Liver (tissue), 9 donors: ENCODE results near the gene GSTA3. TPM values are rescaled to one million over a fixed set of nuclear protein-coding genes. Genes with fewer than 3 reads are reported as not detected.

Experiments
- DNase-seq: peaks from one replicate; pipeline ENCODE4 v3.0.0-alpha.2; 2017; ENCODE audit warnings: low spot score
- H3K27ac ChIP-seq, 2 donors: one replicate each; pipeline ENCODE4 v1.7.0; 2013; ENCODE audit warnings: inconsistent platforms in 2 of 2, low read length in 2 of 2, control low read depth in 1 of 2, low read depth in 1 of 2, mild to moderate bottlenecking in 1 of 2
- H3K27me3 ChIP-seq, 4 donors: one replicate each; pipeline versions ENCODE4 v1.6.1 to v1.7.0; 2013; ENCODE audit warnings: low read length in 3 of 4, inconsistent platforms in 1 of 4, mild to moderate bottlenecking in 1 of 4, moderate library complexity in 1 of 4; ENCODE audit not compliant: control insufficient read depth in 4 of 4, insufficient read depth in 4 of 4
- H3K36me3 ChIP-seq, 4 donors: one replicate each; pipeline versions ENCODE4 v1.6.1 to v1.7.0; 2013; ENCODE audit warnings: low read length in 3 of 4, mild to moderate bottlenecking in 3 of 4, low read depth in 1 of 4, moderate library complexity in 1 of 4; ENCODE audit not compliant: control insufficient read depth in 4 of 4, insufficient read depth in 3 of 4
- H3K4me1 ChIP-seq, 4 donors: one replicate each; pipeline versions ENCODE4 v1.6.1 to v1.7.0; 2013; ENCODE audit warnings: low read length in 3 of 4, mild to moderate bottlenecking in 3 of 4, moderate library complexity in 1 of 4; ENCODE audit not compliant: control insufficient read depth in 4 of 4, insufficient read depth in 4 of 4
- H3K4me3 ChIP-seq, 3 donors: one replicate each; pipeline versions ENCODE4 v1.6.1 to v1.7.0; 2013; ENCODE audit warnings: low read length in 3 of 3, control low read depth in 1 of 3, low read depth in 1 of 3, mild to moderate bottlenecking in 1 of 3
- H3K9ac ChIP-seq, 2 donors: one replicate each; pipeline ENCODE4 v1.7.0; 2013; ENCODE audit warnings: low read length in 2 of 2, mild to moderate bottlenecking in 2 of 2, moderate library complexity in 2 of 2, control low read depth in 1 of 2, low read depth in 1 of 2
- H3K9me3 ChIP-seq, 4 donors: one replicate each; pipeline versions ENCODE4 v1.6.1 to v1.7.0; 2013; ENCODE audit warnings: low read length in 3 of 4; ENCODE audit not compliant: control insufficient read depth in 4 of 4
- ATF3 ChIP-seq: IDR thresholded peaks from 2 replicates; pipeline ENCODE4 v1.6.1; 2016; ENCODE audit warnings: antibody characterized with exemption
- CTCF ChIP-seq: fragments of 150-350 bp; IDR thresholded peaks from 2 replicates; pipeline ENCODE4 v1.5.1; 2017; ENCODE audit warnings: improper control_type of control experiment, low read depth, low read length; ENCODE audit not compliant: missing input control
- EGR1 ChIP-seq, 2 donors: IDR thresholded peaks; 2 replicates each; pipeline ENCODE4 v1.6.1; 2016 to 2018; ENCODE audit warnings: antibody characterized with exemption in 2 of 2, low read depth in 2 of 2
- FOXA2 ChIP-seq: IDR thresholded peaks from 2 replicates; pipeline ENCODE4 v1.6.1; 2016; ENCODE audit warnings: antibody characterized with exemption
- GABPA ChIP-seq, 2 donors: IDR thresholded peaks in 1 of 2; conservative IDR thresholded peaks in 1 of 2; 2 replicates each; pipeline ENCODE4 v1.6.1; 2016; ENCODE audit warnings: antibody characterized with exemption in 2 of 2, mild to moderate bottlenecking in 1 of 2, moderate library complexity in 1 of 2
- HNF4A ChIP-seq, 2 donors: conservative IDR thresholded peaks; 2 replicates each; pipeline ENCODE4 v1.6.1; 2016; ENCODE audit warnings: antibody characterized with exemption in 2 of 2, mild to moderate bottlenecking in 2 of 2
- HNF4G ChIP-seq: IDR thresholded peaks from 2 replicates; pipeline ENCODE4 v1.6.1; 2016; ENCODE audit warnings: antibody characterized with exemption
- JUND ChIP-seq, 2 donors: IDR thresholded peaks; 2 replicates each; pipeline ENCODE4 v1.6.1; 2016; ENCODE audit warnings: antibody characterized with exemption in 2 of 2
- MAX ChIP-seq: IDR thresholded peaks from 2 replicates; pipeline ENCODE4 v1.6.1; 2016; ENCODE audit warnings: antibody characterized with exemption
- NR2F2 ChIP-seq: IDR thresholded peaks from 2 replicates; pipeline ENCODE4 v1.6.1; 2016; ENCODE audit warnings: antibody characterized with exemption
- RAD21 ChIP-seq, 2 donors: IDR thresholded peaks; 2 replicates each; pipeline ENCODE4 v1.6.1; 2016; ENCODE audit warnings: antibody characterized with exemption in 2 of 2, mild to moderate bottlenecking in 2 of 2
- REST ChIP-seq: IDR thresholded peaks from 2 replicates; pipeline ENCODE4 v1.6.1; 2016; ENCODE audit warnings: antibody characterized with exemption, mild to moderate bottlenecking
- RXRA ChIP-seq, 2 donors: IDR thresholded peaks; 2 replicates each; pipeline ENCODE4 v1.6.1; 2017 to 2018; ENCODE audit warnings: antibody characterized with exemption in 2 of 2, mild to moderate bottlenecking in 1 of 2
- SP1 ChIP-seq: IDR thresholded peaks from 2 replicates; pipeline ENCODE4 v1.6.1; 2018; ENCODE audit warnings: antibody characterized with exemption, mild to moderate bottlenecking
- TAF1 ChIP-seq: conservative IDR thresholded peaks from 2 replicates; pipeline ENCODE4 v1.6.1; 2016; ENCODE audit warnings: antibody characterized with exemption, mild to moderate bottlenecking
- YY1 ChIP-seq: IDR thresholded peaks from 2 replicates; pipeline ENCODE4 v1.6.1; 2016; ENCODE audit warnings: antibody characterized with exemption, mild to moderate bottlenecking
- WGBS: extraction: QIAGEN DNeasy Blood & Tissue Kit; methylation state at CpG from one replicate; pipeline ENCODE4 v1.1.7; 2013; 5-methylcytosine and 5-hydroxymethylcytosine counted together
- polyA plus RNA-seq, 2 donors: library from polyadenylated mRNA; stranded (reverse) in 1 of 2; unstranded in 1 of 2; fragments of 200-250 nt in 1 of 2; fragments of >200 nt in 1 of 2; fragmentation: Nextera tagmentation in 1 of 2; extraction: Ambion mirVana in 1 of 2; gene quantifications; one replicate each; pipeline versions ENCODE4 v1.2.1 to v1.2.3, GENCODE V29; 2013 to 2015
- total RNA-seq, 2 donors: library from RNA; depleted of rRNA; stranded (reverse); fragments of >200 nt; gene quantifications; one replicate each; pipeline ENCODE4 v1.2.3, GENCODE V29; 2014
- donor health status: healthy.
- donor health status: healthy.
- donor health status: healthy.
- donor health status: healthy.
- donor health status: healthy.

GSTA3 gene
- total and polyA plus RNA-seq, 4 donors, result not detected

- TF ChIP-seq CTCF (no peak), HNF4G (no peak), YY1 (no peak), RXRA (IDR thresholded peaks at IDR 0.05) (no peak), JUND (IDR thresholded peaks at IDR 0.05) (no peak), RAD21 (IDR thresholded peaks at IDR 0.05) (no peak), FOXA2 (no peak), ATF3 (no peak), HNF4A (conservative IDR thresholded peaks at IDR 0.05) (no peak)
These were observed 16.3 kb downstream of the GSTA3 start (continued) for GRCh38 chr6:52893221-52893620.

- Histone ChIP-seq H3K27ac (no peak overlapping the region), H3K9me3 (no peaks in the 10 kb centered on the region), H3K9ac (no peak overlapping the region), H3K27me3 (no peaks in the 10 kb centered on the region), H3K4me1 (no peaks in the 10 kb centered on the region), H3K36me3 (no peaks in the 10 kb centered on the region), H3K4me3 (no peak overlapping the region)
- 90% methylated on average over 3 of the region's 3 CpGs for WGBS
- no peak for TF ChIP-seq CTCF
- TF ChIP-seq REST, result no peak
- TF ChIP-seq SP1, result no peak
- TF ChIP-seq ATF3, result no peak
- TF ChIP-seq FOXA2, result no peak
- TF ChIP-seq TAF1, result no peak
- TF ChIP-seq GABPA (IDR thresholded peaks at IDR 0.05 in 1 of 2, conservative IDR thresholded peaks at IDR 0.05 in 1 of 2), result no peak
- TF ChIP-seq EGR1 (IDR thresholded peaks at IDR 0.05; ENCODE audit: low read depth in 2 of 2), result no peak
- no peak for TF ChIP-seq NR2F2
- TF ChIP-seq HNF4A (conservative IDR thresholded peaks at IDR 0.05), result no peak
- no peak for TF ChIP-seq YY1
- no peak for TF ChIP-seq MAX
- no peak for TF ChIP-seq HNF4G
- no peak for TF ChIP-seq JUND (IDR thresholded peaks at IDR 0.05)
- TF ChIP-seq RXRA (IDR thresholded peaks at IDR 0.05), result no peak
- DNase-seq, result no peak
These were observed 19.5 kb downstream of the GSTA3 start for GRCh38 chr6:52890018-52890417.
